MM.1S (cell line): ENCODE measurements around the gene FARS2.
A peak's percentile ranks its signal among the peaks of the same experiment; 100 is the strongest.

Source experiments
- DNase-seq: peaks from one replicate; pipeline ENCODE4 v3.0.0-alpha.2; 2015
- H2AFZ ChIP-seq: fragments of 300-600 bp; sonication (generic); 2 replicates; pipeline ENCODE4 v1.6.0; 2016; ENCODE audit warnings: antibody characterized with exemption, low read length
- H3F3A ChIP-seq: fragments of 300-600 bp; sonication (generic); 2 replicates; pipeline ENCODE4 v1.6.1; 2016; ENCODE audit warnings: mild to moderate bottlenecking, antibody characterized with exemption, low read length, moderate library complexity, mixed read lengths; ENCODE audit not compliant: insufficient read depth
- H3K27ac ChIP-seq: fragments of 300-600 bp; sonication (generic); 2 replicates; pipeline ENCODE4 v1.5.1; 2016; ENCODE audit warnings: mild to moderate bottlenecking, low read length
- H3K27me3 ChIP-seq: fragments of 300-600 bp; sonication (generic); replicated peaks from 2 replicates; pipeline ENCODE4 v1.6.0; 2016; ENCODE audit warnings: low read length; ENCODE audit not compliant: insufficient read depth
- H3K36me3 ChIP-seq: fragments of 300-600 bp; sonication (generic); replicated peaks from 2 replicates; pipeline ENCODE4 v1.6.1; 2016; ENCODE audit warnings: mild to moderate bottlenecking, low read length, mixed read lengths; ENCODE audit not compliant: insufficient read depth
- H3K4me1 ChIP-seq: fragments of 300-600 bp; sonication (generic); 2 replicates; pipeline ENCODE4 v1.6.1; 2016; ENCODE audit warnings: low read length, mixed read lengths
- H3K4me2 ChIP-seq: fragments of 300-600 bp; sonication (generic); 2 replicates; pipeline ENCODE4 v1.6.0; 2016; ENCODE audit warnings: low read depth, low read length
- H3K4me3 ChIP-seq: fragments of 300-600 bp; sonication (generic); 2 replicates; pipeline ENCODE4 v1.5.1; 2016; ENCODE audit warnings: low read length, mixed read lengths
- H3K79me2 ChIP-seq: fragments of 300-600 bp; sonication (generic); 2 replicates; pipeline ENCODE4 v1.6.1; 2016; ENCODE audit warnings: mixed run types, low read length, mixed read lengths
- H3K9ac ChIP-seq: fragments of 300-600 bp; sonication (generic); 2 replicates; pipeline ENCODE4 v1.6.1; 2016; ENCODE audit warnings: low read length, mixed read lengths
- H3K9me2 ChIP-seq: fragments of 300-600 bp; sonication (generic); replicated peaks from 2 replicates; pipeline ENCODE4 v1.6.1; 2016; ENCODE audit warnings: mild to moderate bottlenecking, low read length, mixed read lengths; ENCODE audit not compliant: insufficient read depth
- H3K9me3 ChIP-seq: fragments of 300-600 bp; sonication (generic); replicated peaks from 2 replicates; pipeline ENCODE4 v1.6.1; 2016; ENCODE audit warnings: mild to moderate bottlenecking, low read length, mixed read lengths; ENCODE audit not compliant: insufficient read depth
- H4K20me1 ChIP-seq: fragments of 300-600 bp; sonication (generic); 2 replicates; pipeline ENCODE4 v1.6.1; 2016; ENCODE audit warnings: mild to moderate bottlenecking, low read length, moderate library complexity, mixed read lengths; ENCODE audit not compliant: insufficient read depth
- CTCF ChIP-seq: fragments of 300-600 bp; sonication (generic); IDR thresholded peaks from 2 replicates; pipeline ENCODE4 v1.5.1; 2016; ENCODE audit warnings: antibody characterized with exemption, low read length, mixed read lengths
- EZH2 ChIP-seq: fragments of 300-600 bp; sonication (generic); optimal IDR thresholded peaks from 2 replicates; pipeline ENCODE3; 2017; ENCODE audit warnings: low read depth, mild to moderate bottlenecking, antibody characterized with exemption, low read length, mixed read lengths
- EZH2phosphoT487 ChIP-seq: fragments of 300-600 bp; sonication (generic); IDR thresholded peaks from 2 replicates; pipeline ENCODE4 v1.6.1; 2018; ENCODE audit warnings: antibody characterized with exemption, low read length

The FARS2 gene

GRCh38 chr6:5337573-5337972 lies 76.3 kb downstream of the FARS2 start:
- Histone ChIP-seq H3K27ac (no peak overlapping the region), H4K20me1 (no peaks in the 10 kb centered on the region), H3K9ac (no peak overlapping the region), H3K79me2 (0 out of 2 replicates have a peak, but pooled peaks cover 15% of the 10 kb centered on the region), H3K36me3 (no peaks in the 10 kb centered on the region), H3K9me3 (no peaks in the 10 kb centered on the region), H3K4me1 (peaks cover 8% of the 10 kb centered on the region), H3K27me3 (no peaks in the 10 kb centered on the region), H2AFZ (peak overlapping the region; percentile 29; the same call in 1 of the 2 replicates), H3K9me2 (no peaks in the 10 kb centered on the region), H3K4me3 (no peak overlapping the region; the same call in 1 of the 2 replicates), H3F3A (peaks cover 7% of the 10 kb centered on the region), H3K4me2 (peak overlapping the region; percentile 59)
- no peak for DNase-seq
- TF ChIP-seq CTCF (0 out of 2 replicates have a peak, but pooled peaks have one; percentile 8), EZH2 (no peak), EZH2phosphoT487 (no peak)

DNA sequence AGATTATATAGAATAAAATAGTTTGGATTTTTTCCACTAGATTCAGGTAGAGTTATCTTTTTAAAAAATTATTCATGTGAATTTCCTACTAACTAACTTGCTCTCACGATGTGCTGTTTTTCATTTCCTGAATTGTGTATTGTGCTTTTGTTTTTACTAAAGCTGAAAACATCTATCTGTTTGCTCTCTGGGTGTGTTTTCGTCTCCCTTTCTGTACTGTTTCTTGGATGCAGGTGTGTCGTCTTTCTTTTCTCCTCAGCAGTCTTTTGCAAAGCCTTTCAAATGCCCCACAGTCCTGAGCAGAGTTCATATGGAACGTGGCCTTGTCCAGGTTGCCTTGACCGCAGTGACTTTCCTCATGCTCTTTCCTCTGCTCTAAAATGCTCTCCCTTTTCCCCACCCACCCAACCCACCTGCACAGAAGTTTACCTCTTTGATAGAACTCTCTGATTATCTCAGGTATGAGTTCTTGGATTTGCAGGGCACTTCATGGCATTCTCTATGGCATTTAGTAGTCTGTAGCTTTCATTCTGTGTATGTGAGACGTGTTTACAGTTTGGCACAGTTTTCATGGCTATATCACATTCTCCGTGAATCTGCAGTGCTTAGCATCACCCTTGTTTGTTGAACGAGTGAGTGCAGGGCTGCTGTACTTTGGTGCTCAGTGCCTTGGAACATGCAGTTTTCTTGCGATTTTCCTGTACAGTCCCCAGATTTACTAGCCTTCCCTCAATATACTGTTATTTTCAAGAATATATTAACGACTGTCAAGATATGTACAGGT lies 77.1 kb downstream of the FARS2 start:
- H3K4me3 ChIP-seq = peak overlapping the region; percentile 45; the same call in 1 of the 2 replicates
- H3F3A ChIP-seq = peaks cover 7% of the 10 kb centered on the region
- no peaks in the 10 kb centered on the region for H3K36me3 ChIP-seq
- DNase-seq = peak; percentile 15
- peak overlapping the region; percentile 35; the same call in 1 of the 2 replicates for H3K9ac ChIP-seq
- TF ChIP-seq EZH2 (no peak), EZH2phosphoT487 (no peak), CTCF (no peak)
- H3K9me3 ChIP-seq = no peaks in the 10 kb centered on the region
- H3K4me2 ChIP-seq = peak overlapping the region; percentile 59
- H3K79me2 ChIP-seq = 0 out of 2 replicates have a peak, but pooled peaks cover 15% of the 10 kb centered on the region
- no peaks in the 10 kb centered on the region for H4K20me1 ChIP-seq
- H3K27ac ChIP-seq = peak overlapping the region; percentile 57; the same call in 1 of the 2 replicates
- no peaks in the 10 kb centered on the region for H3K27me3 ChIP-seq
- peaks cover 8% of the 10 kb centered on the region for H3K4me1 ChIP-seq
- H3K9me2 ChIP-seq = no peaks in the 10 kb centered on the region
- H2AFZ ChIP-seq = no peak overlapping the region

DNA sequence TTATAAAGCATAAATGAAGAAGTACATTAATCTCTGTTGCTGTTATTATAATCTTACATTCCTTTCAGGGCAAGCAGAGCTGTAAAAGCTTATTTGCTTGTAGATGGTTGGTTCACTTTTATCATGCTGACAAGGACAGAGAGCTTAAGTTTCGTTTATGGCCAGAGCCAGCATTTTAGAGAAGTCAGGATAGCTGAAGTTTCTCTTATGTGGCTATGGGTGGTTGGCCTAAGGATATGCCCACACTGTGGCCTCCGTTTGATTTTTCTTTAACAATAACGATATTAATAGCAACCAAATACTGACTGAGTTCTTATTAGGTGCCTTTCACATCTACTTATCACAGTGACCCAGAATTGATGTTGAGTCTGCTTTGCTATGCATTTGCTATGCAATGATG lies 78.5 kb downstream of the FARS2 start:
- H3K27me3 ChIP-seq = no peaks in the 10 kb centered on the region
- no peaks in the 10 kb centered on the region for H3K9me3 ChIP-seq
- H3K4me1 ChIP-seq = peaks cover 8% of the 10 kb centered on the region
- no peak overlapping the region for H2AFZ ChIP-seq
- H3F3A ChIP-seq = peaks cover 7% of the 10 kb centered on the region
- no peak overlapping the region for H3K4me2 ChIP-seq
- H3K9ac ChIP-seq = no peak overlapping the region
- no peak for TF ChIP-seq EZH2
- TF ChIP-seq EZH2phosphoT487 = no peak
- H3K79me2 ChIP-seq = peaks cover 7% of the 10 kb centered on the region; the same call in 1 of the 2 replicates
- no peaks in the 10 kb centered on the region for H3K36me3 ChIP-seq
- no peak overlapping the region for H3K27ac ChIP-seq
- H3K4me3 ChIP-seq = no peak overlapping the region
- DNase-seq = no peak
- no peaks in the 10 kb centered on the region for H4K20me1 ChIP-seq
- H3K9me2 ChIP-seq = no peaks in the 10 kb centered on the region

- Histone ChIP-seq H2AFZ (no peak overlapping the region), H3K36me3 (no peaks in the 10 kb centered on the region)
These were observed 80.5 kb downstream of the FARS2 start for GRCh38 chr6:5341845-5342244.

More at GRCh38 chr6:5341845-5342244, 80.5 kb downstream of the FARS2 start:
- H3K4me2 ChIP-seq = no peak overlapping the region
- no peak overlapping the region for H3K4me3 ChIP-seq
- H3K79me2 ChIP-seq = peaks cover 4% of the 10 kb centered on the region; the same call in 1 of the 2 replicates
- no peaks in the 10 kb centered on the region for H3K9me2 ChIP-seq
- no peak overlapping the region for H3K9ac ChIP-seq
- peaks cover 16% of the 10 kb centered on the region for H3K4me1 ChIP-seq
- no peaks in the 10 kb centered on the region for H4K20me1 ChIP-seq
- peaks cover 7% of the 10 kb centered on the region for H3F3A ChIP-seq
- no peaks in the 10 kb centered on the region for H3K27me3 ChIP-seq
- DNase-seq = no peak
- no peak overlapping the region for H3K27ac ChIP-seq
- H3K9me3 ChIP-seq = no peaks in the 10 kb centered on the region
- TF ChIP-seq CTCF (no peak), EZH2phosphoT487 (no peak), EZH2 (no peak)
